Right forelimb (tissue), 1 donor: Measurements from ENCODE around the gene TANGO2.

Experiments used
- DNase-seq: peaks from one replicate; pipeline ENCODE4 v3.0.0-alpha.2; 2018

TANGO2 gene

DNA sequence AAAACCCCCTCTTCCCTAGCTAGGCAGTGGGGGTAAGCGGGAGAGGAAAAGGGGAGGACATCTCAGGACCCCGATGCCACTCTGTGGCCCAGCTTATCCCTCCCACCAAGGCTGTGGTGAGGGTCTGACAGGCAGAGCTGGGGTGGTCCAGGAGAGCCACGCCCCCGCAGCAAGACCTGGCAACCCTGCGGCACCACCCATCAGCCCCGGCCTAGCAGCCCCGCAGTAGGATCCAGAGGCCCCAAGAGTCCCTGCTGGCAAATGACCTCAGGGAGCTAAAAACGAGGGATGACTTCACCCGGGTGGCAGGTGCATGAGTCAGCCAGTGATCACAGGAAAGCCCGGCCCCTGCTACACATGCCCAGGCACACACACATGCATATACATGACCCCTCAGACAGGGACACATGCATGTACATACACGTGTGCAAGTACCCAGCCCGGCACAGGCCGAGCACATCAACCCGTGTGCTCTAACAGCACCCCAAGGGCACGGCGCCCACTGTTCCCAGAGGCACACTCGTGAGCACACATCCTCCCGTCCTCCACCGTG is 36.6 kb upstream of the TANGO2 start:
- DNase-seq, result no peak

DNA sequence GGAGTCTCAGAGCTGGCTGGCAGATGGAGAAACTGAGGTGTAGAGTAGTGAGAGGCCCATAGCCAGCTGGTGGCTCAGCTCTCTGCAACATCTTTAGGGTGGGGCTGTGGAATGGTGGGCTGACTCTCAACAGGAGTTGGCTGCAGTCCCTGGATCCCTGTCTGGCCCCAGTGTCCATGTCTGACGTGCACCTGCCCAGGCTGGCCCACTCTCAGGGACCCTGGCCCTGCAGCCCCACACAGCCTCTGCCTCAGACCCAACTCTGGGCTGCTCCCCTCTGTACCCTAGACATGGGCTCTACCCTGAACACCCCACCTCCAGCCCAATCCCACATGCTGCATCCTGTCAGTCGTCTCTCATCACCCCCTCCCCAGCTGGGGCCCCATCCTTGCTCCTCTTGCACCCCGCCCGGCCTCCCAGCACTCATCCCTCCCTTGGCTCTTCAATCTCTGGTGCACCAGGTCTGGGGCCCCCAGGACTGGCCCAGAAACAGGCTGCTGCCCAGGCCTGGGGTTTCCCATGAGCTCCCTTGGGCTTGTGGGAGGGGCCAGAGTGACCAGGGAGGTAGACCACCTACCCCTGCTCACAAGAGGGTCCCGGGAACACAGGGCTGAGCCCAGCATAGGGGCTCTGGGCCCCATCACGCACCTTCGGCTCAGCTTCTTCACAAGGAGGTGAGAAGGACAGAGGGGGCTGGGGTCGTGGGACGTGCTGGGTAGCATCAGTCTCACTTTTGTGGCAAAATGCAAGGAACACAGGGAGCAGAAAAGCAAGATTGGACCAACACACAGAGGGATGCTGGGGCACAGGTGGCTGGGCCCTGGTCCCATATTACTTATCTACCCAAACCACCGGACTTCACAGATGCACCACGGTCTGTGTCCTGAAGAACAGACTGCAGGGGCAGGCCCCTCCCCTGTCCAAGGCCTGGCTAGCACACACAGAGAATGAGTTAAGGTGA is 35.8 kb upstream of the TANGO2 start:
- no peak for DNase-seq

DNA sequence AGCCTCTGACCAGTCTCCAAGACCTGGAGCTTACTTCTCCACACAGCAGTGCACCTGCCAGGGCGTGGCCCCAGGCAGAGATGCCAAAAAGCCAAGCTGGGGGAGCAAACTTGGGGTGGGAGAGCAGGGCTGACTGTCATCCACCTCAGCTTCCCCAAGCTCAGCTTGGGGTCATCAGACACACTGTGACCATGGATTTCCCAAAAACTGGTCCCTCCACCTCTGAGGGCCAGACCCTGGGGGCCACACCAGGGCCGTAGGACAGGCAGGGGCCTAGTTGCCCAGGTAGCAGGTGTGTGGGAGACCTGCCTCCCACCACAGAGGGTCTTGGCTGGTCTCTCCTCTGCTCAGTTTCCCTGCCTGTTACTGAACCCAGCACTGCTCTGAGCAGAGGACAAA is 34.9 kb upstream of the TANGO2 start:
- DNase-seq, result no peak

DNA sequence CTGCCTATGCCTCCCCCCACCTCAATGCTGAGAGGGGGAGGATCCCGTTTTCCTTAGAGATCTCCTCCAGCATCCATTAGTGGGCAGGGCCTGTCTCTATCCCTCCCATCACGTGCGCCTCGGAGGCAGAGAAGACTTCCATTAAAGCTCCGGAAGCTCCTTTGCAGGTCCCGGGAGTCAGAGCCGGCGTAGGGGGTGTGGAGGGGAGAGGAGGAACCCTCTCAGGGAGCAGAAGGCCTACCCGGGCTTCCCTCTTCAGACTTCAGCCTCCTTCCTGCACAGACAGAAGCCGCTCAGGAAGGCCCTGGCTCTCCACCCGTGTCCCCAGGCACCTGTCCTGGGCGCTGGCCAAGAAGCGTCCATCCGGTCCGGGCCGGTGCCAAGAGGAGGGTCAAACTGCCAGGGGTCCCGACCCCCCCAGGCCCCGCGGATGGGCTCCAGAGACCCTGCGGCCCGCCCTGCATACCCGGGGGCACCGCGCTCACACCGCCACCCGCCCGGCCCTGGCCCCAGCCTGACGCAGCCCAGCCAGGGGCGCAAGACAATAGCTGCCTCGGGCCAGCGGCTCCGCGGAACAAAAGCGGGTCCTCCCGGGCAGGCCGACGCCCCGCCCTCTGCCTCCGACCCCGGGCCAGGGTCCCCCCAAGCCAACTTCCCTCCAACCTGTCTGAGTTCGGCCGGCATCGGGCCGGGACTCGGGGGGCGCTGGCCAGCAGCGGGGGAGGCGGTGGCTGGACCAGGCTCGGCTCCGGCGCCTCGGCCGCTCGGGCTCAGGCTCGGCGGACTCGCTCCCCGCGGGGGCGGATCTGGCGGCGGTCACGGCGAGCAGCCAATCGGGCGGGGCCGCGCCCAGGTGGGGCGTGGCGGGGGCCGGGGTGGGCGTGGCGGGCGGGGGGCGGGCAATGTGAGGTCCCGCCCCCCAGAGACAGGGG is 34.2 kb upstream of the TANGO2 start:
- peak; percentile 88 for DNase-seq

DNA sequence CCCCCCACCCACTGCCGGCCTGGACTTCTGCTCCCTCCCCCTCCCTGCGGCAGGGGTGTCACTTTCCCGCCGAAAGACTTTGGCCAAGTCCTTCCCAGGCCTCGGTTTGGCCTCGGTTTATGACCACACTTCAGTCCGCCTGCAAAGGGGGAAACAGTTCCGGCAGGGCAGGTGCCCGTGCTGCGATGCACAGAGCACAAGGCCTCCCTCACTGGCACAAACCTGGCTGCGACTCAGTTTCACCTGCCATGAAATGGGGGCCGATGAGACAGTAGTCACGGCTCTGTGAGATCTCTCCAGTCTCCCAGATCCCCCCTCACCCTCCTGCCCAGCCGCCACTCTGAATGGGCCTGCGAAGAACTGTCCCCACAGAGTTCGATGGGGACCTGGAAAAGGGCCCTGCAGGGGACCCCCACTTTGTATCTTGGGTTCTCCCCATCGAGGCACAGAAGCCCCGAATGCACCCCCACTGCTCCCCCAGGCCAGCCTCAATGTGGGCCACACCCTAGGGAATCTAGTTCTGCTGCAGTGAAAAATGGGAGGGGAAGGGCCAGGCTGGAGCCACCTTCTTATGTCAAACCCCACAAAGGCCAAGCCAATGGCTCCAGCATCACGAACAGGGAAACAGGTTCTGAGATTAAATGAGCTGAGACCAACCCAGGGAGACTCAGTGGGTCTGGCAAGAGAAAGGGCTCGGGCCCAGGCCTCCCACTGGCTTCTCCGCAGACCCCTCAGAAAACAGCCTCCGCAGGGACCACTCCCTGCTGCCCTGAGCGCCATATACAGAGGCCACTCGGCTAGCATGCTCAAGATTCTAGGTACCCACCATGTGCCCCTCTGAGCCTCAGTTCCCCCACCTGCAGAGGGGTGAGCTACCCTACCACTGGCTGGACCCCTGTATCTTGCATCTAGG is 33.3 kb upstream of the TANGO2 start:
- DNase-seq, result no peak

DNA sequence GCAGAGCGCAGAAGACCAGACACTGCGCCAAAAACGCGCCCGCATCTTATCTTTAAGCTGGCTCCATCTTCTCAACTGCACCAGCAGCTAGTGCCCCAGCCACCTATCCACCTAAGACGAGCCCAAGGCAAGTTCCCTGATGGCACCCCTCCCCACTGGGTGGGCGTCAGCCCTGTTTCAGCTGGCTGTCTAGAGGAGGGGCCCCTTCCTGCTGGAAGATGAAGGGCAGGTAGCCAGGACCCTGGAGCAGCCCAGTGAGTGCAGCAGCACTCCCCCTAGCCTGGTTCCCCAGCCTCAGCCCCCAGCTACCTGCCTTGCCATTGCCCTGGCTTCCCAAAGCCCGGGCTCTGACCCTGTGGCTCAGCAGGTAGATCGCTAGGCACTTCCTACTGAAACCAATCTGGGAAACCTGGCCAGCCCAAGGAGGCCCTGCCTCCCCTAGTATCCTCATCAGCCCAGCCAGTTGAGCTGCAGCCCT is 32.5 kb upstream of the TANGO2 start:
- no peak for DNase-seq

DNA sequence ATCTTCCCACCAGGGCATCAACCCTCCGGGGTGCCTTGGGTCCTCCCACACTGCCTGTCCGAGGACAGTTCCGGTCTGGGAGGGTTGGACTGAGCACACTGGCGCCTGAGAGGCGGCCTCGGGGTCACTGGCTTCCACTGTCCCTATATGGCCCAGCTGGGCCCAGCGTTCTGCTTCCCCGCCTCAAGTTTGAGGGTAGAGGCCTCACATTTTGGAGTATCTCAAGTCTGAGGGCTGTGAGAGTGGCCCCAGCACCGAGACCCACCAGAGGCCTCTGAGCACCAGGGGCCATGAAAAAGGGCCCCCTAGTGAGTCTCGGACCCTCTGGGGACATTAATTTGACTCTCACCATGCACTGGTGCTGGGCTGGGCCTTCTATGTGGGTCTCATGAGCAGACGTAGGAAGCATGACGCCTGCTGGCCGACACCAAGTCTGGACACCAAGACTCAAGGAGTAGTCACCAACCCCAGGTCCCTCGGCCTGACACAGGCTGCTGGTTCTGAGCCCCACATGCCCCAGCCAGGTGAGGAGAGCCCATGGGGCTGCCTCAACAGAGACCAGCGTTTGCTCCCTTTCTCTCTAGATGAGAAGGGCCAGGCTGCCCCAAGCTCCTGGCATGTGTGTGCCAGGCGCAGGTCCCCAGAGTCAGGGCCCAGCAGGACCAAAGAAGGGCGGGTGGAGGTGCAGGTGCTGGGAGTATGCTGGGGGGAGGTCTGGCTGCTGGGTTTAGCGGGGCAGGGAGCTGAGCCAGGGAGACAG is 31.8 kb upstream of the TANGO2 start:
- no peak for DNase-seq

DNA sequence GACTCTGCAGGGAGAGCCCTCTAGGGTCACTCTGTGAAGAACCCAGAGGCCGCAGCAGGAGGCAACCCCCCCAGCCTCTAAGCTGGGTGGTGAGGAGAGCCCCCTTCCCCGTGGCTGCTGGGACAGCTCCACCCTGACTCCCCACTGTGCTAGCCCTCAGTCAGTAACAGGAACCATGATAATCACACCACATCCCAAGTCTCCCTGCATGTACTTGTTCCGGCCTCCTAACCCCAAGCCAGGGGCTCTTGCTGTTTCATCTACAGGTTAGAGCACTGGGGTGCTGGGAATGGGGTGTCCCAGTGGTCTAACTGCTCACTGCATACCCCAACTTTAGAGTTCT is 31.2 kb upstream of the TANGO2 start:
- DNase-seq, result no peak

DNA sequence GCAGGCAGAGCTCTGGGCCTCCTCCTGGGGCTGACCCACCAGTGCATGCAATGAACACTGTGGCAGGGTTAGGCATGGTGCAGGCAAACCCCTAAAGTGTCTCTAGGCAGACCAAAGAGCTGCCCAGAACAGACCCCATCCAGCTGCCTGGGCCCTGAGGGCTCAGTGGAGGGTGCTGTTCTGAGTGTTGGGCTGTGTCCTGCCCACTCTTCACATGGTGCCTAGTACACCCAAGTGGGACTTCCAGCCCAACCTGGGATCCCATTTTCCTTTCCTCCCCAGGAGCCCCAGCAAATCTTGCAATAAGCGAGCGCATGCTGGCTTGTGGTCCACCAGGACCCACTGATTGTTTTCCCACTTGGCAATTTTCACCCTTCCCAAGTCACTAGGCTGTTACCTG is 30.7 kb upstream of the TANGO2 start:
- DNase-seq, result no peak

- no peak for DNase-seq
Observed at GRCh38 chr22:19990609-19991394, 30.1 kb upstream of the TANGO2 start.

GRCh38 chr22:19991395-19991644 is 29.6 kb upstream of the TANGO2 start:
- DNase-seq, result no peak

DNA sequence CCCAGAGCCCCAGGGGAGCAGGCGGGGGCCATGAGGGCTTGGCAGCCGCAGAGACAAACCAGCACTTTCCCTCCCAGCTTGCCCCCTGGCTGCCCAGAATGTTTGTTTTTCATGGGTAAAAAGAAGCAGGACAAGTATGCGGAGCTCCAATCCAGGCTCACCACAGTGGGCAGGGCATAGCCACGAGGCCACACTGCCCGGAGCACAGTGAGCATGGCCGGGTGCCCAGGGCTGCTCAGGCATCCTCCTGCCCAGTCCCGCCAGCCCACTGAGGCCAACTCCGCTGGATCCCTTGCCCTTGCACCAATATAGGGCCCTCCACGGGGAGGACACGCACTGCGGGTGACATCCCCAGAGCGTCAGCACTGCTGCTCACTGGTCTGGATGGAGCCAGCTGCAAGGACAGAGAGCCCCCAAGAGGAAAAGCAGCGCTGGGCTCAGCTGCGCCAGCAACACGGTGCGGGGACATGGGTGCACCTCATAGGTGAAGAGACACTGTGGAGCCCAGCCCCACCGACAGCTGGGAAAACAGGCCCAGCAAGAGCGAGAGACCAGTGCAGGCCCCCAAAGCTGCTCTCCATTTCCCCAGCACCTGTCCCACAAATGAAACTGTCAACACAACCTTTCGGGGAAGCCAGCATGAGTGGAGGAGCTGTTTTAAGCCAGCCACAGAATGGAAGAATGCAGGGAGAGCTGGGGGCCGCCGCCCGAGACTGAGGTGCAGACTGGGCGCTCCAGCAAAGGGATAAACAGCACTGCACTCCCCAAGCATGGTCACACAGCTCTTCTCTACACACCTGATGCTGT is 29.1 kb upstream of the TANGO2 start:
- DNase-seq, result no peak

GRCh38 chr22:19992481-19992911 is 28.4 kb upstream of the TANGO2 start:
- DNase-seq, result no peak

DNA sequence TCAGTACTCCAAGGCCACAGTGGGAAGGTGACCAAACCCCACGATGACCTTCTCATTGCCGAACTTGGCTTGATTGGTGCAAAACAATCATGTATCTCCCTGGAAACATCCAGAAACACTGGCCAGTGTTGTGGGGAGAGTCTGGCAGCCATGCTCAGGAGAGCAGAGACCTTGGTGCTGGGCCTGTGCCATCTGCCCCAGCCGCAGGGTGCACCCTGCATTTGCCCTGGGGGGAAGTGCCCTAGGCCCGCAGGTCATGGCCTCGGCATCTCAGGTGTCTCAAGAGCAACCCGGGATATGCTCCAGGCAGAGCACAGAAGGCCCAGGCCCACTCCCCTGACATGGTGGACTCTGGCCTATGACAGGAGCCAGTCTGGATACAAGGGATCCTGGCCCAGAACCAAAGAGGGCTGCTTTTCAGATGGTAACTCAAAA is 28.0 kb upstream of the TANGO2 start:
- DNase-seq, result no peak

DNA sequence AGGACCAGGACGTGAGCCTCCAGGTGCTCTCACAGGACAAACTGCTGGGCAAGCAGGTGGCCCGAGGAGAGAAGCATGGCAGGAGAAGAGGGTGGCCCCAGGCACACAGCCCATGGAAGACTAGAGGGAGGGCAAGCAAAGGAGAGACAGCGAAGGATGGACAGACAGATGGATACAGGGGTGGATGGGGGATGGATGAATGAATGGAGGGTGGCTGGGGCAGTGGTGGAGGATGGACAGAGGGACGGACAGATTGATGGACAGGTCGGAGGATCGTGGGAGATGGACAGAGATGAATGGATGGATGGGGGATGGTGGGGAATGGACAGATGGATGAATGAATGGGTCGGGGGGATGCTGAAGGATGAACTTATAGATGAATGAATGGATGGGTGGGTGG is 27.0 kb upstream of the TANGO2 start:
- DNase-seq, result no peak

- no peak for DNase-seq
Observed at GRCh38 chr22:19994851-19995610, 25.9 kb upstream of the TANGO2 start.

DNA sequence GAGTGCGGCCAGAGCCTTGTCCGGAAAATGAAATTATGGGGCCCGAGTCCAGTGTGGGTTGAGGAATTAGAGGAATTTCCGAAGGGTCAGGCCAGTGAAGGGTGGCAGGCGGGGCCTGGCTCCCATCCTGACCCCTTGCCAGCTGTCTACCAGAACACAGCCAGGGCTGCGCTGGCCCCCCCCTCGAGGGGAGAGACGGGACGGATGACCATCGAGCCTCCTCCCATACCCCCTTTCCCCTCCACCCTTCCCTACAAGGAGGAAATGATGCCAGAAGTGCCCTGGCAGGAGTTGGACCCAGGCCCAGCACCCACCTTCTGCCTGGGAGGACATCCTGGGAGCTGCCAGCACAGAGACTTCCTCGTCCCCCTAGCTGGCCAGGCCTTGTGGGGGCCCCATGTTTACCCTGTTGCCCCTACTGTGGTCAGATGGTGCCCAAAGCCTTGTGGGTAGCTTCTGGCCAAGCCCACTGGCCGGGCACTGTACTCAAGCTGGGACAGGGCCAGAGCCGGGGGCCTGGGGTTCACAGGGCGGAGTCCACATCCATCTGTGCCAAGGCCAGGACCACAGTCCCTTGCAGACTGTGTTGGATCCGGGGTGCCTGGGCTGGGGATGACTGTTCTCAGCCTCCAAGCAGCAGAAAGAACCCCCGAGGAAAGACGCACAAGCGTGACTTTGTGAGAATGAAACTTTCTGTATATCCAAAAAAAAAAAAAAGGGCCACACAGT is 25.1 kb upstream of the TANGO2 start:
- peak; percentile 71 for DNase-seq

DNA sequence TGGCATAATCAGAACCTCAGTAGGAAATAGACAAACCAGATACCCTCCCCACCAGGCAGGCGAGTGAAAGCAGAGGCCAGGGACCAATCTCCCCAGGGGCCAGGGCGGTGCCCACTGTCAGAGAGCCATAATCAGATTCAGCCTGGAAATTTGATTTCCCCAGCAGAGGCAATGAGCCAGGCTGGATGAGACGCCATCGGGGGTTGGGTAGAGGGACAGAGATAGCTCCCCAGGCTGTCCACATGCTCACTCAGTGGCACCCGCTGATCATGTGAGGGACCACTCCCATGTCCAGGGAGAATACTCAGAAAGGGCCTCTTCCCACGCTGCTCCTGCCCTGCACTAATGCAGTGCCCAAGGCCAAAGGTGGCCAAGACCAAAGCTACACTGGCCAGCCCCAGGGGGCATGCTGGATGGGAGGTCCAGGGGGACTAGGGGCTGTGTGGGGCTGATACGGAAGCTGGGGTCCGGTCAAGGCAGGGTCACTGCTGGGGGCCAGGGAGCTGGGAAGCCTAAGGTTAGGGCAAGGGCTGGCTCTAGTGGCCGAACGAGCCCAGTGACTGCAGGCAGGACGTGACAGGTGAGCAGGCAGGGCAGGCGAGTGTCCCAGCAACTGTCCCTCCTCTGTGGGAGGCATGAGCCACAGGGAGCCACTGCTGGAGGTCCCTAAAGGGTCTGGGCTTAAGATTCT is 24.1 kb upstream of the TANGO2 start:
- no peak for DNase-seq
